HTR-8/SVneo (cell line): Measurements from ENCODE around the gene RFLNA.
"Not testable (repeated sequence)": the region's sequence is repeated elsewhere in the genome, so short reads cannot be mapped to it uniquely, and the experiment has no call there.

Source experiments
- DNase-seq: peaks from one replicate; pipeline ENCODE4 v3.0.0; 2011; ENCODE audit warnings: low spot score, mixed read lengths; ENCODE audit not compliant: insufficient read length
- FAIRE-seq: peaks from 2 replicates; lab custom pipeline; 2011; peaks lifted over from hg19 to GRCh38; lab: Jason Lieb, UNC

Gene RFLNA

DNA sequence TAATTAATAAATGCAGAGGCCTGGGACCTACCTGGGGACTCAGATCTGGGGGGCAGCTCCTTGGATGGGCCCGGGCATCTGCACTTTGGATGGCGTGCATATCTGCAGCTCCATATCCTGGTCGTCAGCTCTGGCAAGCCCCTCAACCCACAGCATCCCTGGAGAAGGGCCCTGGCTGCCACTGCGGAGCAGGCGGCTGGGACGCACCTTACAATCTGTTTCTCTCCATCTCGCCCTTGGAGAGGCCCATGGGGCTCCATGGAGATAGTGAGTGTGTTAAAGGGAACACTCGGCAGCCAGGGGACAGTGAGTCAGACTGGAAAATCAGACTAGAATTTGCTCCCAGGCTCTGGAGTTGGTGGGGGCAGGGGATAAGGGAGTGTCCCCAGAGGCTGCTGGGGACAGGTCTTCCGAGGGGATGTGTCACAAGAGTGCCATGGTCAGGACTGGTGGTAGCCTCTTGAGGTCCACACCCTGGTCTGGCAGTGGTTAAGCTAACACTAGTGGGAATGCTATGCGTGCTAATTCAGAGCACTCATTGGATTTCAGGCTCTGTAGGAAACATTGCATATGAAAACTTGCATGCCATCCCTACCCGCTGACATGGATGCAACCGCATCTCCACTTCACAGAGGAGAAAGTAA lies 21.5 kb downstream of the RFLNA start:
- no peak for DNase-seq
- FAIRE-seq = no peak

DNA sequence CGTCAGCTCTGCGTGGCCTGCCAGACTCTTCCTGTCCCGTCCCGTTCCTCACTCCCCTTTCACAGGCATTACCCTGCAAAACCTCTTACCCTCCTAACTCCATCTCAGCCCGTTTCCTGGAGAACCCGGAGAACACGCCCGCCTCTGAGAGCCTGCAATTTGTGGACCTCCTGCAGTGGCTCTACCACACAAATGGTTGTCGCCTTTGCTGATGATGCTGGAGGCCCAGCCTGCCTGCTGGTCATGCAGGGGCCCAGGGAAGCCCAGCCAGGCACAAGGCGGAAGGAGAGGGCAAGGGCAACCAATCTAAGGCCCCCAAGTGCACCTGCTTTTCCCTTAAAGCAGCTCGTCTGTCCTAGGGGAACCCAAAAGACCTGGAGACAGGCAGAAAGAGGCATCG lies 22.5 kb downstream of the RFLNA start:
- no peak for DNase-seq
- no peak for FAIRE-seq

DNA sequence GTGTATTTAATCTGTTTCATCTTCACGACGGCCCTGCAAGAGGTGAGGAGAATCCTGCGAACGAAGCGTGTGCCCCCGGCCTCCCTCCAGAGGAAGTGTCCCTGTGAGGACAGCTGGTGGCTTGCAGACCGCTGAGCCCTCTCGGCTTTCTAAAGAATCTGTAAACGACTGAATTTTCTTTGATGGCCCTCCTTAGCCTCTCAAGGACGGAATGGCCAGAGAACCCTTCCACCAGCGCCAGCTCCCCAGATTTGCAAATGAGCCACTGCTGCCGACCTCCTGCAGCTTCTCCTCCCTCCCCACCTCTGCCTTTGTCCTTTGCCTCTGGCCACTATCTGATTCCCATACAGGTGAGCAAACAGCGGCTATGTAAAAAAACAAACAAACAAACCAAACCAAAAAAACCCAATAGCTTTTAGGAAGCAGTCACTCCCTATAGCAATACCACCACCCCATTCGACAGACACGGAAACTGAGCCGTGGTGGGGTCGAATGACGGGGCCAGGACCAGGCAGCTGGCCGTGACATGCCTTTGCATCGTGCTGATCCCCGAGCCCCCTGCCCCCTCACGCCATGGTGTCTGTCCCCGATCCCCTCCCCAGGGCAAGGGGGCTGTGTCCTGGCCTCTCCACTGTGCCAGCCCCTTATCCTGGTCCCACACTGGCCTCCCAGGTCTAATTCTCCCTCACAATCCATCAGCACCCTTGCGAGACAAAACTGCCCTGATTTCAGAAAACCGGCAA lies 23.6 kb downstream of the RFLNA start:
- no peak for FAIRE-seq
- no peak for DNase-seq

DNA sequence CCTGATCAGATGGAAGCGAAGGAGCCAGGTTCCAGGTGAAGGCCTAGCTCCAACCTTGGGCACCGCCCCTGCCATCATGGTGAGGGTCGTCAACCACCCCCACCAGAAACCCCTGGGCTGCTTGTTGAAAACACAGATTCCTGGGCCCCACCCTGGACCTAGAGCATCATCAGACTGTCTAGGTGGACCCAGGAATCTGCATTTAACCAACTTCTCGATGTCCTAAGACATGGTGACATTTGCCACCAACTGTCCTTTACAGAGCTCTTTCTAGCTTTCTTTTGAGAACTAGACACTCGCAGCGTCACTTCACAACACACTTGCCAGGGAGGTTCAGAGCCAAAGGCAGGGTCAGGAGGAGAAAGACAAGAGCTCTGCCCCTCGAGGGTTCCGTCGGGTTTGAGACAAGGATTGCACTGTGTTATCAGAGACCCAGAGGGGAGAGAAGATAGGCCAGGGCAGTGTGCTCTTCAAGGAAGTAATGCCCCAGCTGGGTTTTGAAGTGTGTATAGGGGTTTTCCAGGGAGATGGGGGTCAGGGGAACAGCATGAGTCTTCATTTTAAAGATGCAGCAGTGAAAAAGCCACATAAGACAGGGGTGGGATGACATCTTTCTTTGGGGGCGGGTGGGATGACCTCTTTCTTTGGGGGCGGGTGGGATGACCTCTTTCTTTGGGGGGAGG lies 24.6 kb downstream of the RFLNA start:
- FAIRE-seq = no peak
- no peak for DNase-seq

DNA sequence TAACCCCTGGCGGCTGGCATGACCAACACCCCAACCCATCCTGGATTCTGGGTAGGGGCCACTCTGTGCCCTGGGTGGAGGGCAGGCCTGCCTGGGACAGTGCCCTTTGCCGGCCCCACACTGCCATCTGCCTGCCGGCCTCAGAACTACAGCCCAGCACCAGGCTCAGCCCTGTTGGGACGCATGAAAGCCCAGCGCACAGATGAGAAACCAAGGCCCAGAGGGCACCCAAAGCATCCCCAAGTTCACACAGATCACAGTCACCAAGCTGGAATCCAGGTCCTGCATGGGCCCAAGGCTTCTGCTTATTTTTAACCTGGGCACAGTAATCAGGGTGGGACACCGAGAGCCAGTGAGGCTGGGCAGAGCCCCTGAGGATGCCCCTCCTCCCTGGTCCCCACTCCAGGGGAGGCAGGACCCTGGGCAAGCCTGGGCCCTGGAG lies 26.2 kb downstream of the RFLNA start:
- FAIRE-seq (no peak), DNase-seq (peak; percentile 67)

DNA sequence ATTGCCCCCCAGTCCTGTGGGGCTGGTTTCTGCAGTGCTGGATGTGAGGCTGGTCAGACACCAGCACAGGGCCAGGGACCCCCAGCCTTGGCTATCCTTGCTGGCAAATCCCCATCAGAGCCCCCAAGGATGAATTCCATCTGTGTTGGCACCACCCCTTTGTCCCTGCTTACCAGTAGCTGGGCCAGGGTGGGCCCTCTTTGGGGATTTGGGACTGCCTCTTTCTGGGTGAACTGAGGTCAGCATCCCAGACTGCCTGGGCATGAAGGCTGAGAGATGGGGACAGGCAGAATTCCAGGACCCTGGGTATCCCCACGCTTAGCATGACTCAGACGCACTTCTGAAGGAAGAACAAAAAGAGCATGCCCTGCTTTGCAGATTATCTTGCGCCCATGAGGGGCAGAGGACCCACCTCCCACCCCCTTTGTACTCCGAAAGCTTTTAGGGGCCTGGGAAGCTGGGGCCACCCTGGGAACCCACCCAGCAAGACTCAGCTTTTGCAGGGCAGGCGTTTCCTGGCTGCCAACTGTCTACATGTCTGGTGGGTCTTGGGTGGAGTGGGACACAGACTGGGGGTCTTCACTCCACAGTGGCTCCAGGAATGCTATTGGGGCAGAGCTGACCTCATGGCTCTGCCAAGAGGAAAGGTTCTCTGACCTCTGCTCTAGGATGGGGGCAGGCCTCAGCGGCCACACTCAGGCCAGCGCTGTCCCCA lies 26.8 kb downstream of the RFLNA start:
- FAIRE-seq = no peak
- no peak for DNase-seq

DNA sequence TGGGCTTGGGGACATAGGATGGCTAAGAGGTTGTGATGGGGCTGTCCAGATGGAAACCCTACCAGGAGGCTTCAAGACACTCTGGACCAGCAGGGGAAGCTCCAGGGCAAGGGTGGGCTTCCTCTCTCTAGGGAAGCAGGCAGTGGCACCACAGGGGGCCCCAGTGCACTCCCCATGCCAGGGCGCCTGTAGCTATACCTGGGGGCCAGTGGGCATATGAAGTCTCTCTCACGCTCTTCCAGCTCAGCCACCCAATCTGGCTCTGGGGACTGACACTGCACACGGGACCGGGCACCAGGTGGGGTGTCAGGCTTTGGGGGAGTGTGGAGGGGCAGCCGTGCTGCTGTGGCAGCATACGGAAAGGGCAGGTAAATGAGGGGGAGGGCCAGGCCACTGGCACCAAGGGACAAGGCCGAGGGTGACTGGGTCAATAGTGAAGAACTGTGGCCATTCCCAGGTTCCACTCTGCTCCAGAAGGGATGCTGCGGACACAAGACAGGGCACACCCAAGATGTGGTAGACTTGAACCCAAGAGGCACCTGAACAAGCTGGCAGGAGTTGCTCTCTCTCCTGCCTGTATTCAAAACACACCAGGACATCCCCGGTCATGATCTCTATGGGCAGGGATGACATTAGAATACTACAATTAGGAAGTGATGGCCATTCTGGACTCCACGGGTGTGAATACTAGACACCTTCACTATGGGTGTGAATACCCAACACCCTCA lies 27.5 kb downstream of the RFLNA start:
- no peak for DNase-seq
- FAIRE-seq = no peak

DNA sequence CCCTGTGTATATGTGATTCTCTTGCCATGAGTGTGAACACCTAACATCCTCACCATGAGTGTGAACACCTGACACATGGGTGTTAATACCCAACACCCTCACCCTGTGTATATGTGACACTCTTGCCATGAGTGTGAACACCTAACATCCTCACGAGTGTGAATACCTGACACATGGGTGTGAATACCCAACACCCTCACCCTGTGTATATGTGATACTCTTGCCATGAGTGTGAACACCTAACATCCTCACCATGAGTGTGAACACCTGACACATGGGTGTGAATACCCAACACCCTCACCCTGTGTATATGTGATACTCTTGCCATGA lies 28.1 kb downstream of the RFLNA start:
- not testable (repeated sequence) for FAIRE-seq, DNase-seq

DNA sequence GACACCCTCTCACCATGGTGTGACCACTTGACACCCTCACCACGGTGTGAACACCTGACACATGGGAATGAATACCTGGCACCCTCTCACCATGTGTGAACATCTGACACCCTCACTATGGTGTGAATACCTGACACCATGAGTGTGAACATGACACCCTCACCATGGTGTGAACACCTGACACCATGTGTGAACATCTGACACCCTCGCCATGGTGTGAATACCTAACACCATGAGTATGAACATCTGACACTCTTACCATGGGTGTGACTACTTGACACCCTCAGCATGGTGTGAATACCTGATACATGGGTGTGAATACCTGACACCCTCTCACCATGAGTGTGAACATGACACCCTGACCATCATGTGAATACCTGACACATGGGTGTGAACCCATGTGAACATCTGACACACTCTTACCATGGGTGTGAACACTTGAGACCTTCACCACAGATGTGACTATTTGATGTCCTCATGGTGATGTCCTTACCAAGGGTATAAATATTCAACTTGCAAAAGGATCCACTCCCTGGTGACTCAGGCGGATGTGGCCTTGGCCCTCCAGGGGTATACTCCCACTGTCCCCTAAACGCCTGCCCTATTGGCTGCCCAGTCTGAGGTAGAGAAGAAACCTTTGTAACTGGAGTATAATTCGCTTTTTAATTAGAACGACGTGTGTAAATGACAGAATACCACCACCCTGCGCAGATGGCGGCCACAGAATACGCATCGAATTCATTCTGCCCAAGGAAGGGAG lies 29.1 kb downstream of the RFLNA start:
- peak; percentile 95 for FAIRE-seq
- no peak for DNase-seq

DNA sequence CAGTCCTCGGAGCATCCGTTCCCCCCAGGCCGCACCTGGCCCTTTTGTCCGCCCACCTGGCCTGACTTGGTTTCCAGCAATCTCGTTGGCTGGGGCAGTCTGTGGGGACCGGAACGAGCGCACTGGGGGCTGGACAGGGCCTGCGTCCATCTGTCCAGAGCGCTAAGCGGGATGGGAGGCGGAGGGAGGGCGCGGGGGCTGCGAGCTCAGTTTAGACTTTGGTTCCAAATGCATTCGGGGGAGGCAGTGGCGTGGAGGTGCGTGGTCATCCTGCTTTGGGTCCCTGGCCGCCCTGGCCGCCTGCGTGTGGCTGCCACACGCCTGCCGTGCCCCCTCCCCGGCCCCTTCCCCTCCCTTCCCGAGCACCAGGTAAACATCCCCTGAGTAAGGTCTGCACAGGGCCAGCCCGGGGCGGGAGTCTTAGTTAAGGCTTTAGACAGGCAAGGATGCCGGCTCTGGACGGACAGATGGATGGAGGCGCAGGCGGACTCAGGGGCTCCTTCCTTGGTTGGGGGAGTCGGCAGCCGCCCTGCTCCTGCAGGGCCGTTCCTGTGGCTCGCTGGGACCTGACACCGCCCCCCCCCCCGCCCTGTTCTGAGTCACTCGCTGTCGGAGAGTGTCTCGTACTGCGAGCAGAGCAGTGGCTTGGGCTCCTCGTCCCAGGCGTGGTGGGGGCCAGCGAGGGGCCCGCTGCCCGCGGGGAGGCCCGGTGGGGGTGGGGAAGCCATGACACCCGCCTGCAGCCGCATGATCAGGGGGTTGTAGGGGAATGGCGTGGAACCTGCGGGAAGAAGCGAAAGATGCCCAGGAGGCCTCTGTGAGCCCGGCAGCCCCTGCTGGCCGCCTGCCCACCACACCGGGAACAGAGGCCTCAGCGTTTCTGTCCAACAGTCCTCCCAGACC lies 30.2 kb downstream of the RFLNA start:
- no peak for DNase-seq
- FAIRE-seq = no peak

DNA sequence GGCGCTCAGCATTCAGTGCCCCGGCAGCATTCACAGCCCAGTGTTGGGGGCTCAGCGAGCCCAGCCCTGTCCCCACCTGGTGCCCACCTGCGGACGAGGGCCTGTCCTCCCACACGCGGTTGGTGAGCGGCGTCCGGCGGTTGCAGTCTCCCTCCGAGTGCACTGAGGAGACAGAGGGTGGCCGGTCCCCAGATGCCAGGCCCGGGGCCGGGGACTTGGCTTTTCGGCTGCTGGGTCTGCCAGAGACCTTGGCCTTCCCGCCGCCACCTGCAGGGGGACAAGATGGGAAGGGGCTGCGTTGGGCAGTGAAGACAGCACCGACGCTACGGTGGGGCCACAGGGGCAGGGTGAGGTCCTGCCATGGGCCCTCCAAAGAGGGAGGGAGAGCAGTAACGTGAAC lies 31.2 kb downstream of the RFLNA start:
- no peak for DNase-seq
- no peak for FAIRE-seq

DNA sequence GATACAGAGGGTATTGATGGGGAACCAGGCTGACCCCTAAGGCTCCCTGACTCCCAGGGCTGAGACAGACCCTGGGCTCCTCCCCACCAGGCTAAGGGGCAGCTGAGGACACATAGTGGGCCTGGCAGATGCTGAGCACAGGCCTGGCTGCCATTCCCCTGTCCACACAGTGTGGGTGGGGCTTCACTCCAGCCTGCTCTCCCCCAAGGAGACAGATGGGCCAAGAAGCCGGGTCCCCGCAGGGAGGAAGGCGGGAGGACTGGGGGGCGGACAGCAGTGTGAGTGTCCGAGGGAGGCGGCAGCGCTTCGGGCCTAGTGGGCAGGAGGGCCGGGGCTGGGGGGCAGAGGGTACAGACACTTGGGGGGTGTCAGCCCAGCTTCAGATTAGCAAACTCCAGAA lies 32.0 kb downstream of the RFLNA start:
- no peak for FAIRE-seq
- no peak for DNase-seq

DNA sequence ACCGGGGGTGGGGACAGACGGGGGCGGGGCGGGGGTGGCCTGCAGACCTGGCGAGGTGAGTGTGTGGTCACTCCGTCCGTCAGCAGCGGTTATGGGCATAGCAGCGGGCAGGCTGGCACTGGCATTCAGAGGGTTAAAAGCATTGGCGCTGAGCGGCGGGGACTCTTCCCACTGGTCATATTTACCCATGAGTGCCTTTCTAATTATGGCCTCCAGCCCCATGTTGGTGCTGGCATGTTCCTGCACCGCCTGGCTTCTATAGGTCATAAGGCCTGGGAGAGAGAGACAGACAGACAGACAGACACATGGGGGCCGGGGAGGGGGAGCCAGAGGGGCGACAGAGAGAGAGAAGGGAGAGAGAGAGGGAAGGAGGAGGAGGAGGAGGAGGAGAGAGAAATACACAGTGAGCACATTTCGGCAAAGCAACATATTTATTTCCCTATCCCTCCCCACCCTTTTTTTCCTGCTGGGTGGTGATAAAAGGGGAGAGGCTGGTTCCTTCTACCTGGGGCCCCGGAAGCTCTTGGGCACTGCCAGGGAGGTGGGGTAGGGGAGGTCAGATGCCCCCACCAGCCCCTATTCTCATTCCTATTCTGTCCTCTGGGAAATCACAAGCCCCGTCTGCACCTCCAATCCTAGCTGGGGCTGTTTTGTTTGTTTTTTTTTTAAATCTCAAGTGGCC lies 32.6 kb downstream of the RFLNA start:
- FAIRE-seq = no peak

DNA sequence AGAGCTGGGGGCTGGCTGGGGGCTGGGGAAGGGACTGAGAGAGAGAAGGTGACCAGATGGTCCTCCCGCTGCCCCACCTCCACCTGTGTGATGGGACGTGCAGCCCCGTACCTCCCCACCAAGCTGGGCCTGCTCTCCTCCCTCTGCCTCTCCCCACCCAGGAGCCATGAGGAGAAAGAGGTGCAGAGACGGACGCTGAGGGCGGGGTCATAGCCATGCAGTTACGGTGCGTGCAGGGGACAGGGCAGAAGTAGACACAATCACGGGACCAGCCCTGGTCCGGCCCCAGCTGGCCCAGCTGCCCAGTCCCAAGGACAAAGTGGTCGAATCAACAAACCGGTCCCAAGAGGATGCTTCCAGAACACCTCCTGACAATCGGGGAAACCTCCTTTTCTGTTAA lies 33.2 kb downstream of the RFLNA start:
- FAIRE-seq = no peak
- no peak for DNase-seq

More for the DNA sequence above, 32.6 kb downstream of the RFLNA start:
- no peak for DNase-seq

DNA sequence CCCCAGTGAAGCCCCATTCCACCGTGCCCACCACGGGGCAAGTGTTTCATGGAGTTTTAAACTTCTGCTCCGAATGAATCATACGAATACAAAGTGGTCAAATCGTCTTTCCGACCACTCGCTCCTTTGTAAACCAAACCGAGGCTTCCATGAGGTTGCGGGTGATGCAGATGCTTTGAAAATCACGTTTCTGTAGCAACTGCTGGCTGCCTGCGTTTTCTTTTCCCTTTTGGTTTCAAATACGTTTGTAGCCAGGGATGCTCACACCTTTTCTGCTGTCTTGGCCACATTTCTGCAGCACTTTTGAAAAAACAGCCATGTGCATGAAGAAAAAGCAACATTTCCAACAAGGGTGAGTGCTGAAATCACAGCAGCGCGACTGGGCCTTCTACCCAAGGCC lies 33.7 kb downstream of the RFLNA start:
- no peak for DNase-seq

DNA sequence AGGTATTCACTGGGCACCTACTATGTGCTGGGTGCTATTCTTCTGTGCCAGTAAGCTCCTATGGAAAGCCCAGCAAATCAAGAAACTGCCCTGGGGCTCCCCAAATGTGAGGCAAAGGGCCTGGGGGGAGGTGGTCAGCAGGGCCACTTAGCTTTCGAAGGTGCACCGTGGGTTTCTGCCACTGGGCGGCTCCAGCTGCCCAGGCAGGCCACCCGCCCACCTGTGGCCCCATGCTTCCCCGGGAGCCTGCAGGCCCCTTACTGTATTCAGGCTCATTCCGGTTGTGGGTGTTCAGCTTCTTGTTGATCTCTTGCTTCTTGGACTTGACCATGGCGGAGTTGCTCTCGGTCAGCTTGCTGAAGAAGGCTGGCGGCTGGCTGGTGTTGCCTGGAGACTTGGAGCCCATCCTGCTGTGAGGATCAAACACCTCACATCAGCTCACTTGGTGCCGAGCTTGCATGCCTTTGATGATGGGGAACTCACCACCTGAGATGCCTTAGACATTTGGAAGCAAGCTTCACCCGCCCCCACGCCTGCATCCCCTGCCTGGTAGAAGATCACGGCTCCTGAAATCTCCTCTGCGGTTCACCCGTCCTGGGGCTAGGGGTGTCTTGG lies 37.3 kb downstream of the RFLNA start:
- DNase-seq = peak; percentile 40

More for the DNA sequence above, 33.7 kb downstream of the RFLNA start:
- no peak for FAIRE-seq

DNA sequence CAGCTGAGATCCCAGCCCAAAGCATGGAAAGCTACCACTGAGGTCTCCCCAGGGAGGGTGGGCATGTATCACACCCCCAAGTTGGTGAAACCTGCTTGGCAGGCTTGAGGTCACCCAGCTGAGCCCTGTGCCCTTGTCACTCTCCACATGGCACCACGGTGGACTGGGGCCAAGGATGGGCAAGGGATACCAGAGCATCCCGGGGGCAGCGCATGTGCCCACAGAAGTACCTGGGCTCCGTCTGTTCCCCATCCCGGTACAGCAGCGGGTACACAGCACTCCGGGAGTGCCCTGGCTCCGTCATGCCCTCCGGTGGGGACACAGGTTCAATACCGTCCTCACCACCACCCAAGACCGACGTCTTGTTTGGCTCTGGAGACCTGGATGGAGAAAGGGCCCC lies 38.0 kb downstream of the RFLNA start:
- FAIRE-seq (no peak), DNase-seq (no peak)

More for the DNA sequence above, 37.3 kb downstream of the RFLNA start:
- no peak for FAIRE-seq
